HG03521 (cell line): Measurements from ENCODE around the gene STK35.

ENCODE experiments used
- ATAC-seq: cut with Tn5 transposase; IDR thresholded peaks from one replicate; pipeline ENCODE4 v1.9.1; 2021; ENCODE audit warnings: mild to moderate bottlenecking, moderate library complexity; ENCODE audit not compliant: unreplicated experiment

The STK35 gene

GRCh38 chr20:2103461-2104153 is 2.0 kb downstream of the STK35 start:
- ATAC-seq = no peak

- no peak for ATAC-seq
These were observed 2.6 kb downstream of the STK35 start for GRCh38 chr20:2104236-2104635.

- no peak for ATAC-seq
These were observed 6.9 kb downstream of the STK35 start for GRCh38 chr20:2108498-2108897.

GRCh38 chr20:2108987-2109386 is 7.4 kb downstream of the STK35 start:
- ATAC-seq = no peak

- no peak for ATAC-seq
These were observed 8.0 kb downstream of the STK35 start for GRCh38 chr20:2109425-2110210.

GRCh38 chr20:2112910-2113309 is 11.3 kb downstream of the STK35 start:
- no peak for ATAC-seq

- no peak for ATAC-seq
These were observed 12.7 kb downstream of the STK35 start for GRCh38 chr20:2114127-2114959.

- ATAC-seq = no peak
These were observed 13.5 kb downstream of the STK35 start for GRCh38 chr20:2114990-2115681.

- no peak for ATAC-seq
These were observed 14.7 kb downstream of the STK35 start for GRCh38 chr20:2116170-2116940.

- no peak for ATAC-seq
These were observed 17.2 kb downstream of the STK35 start for GRCh38 chr20:2118783-2119182.

- ATAC-seq = no peak
These were observed 21.3 kb downstream of the STK35 start for GRCh38 chr20:2122936-2123335.

GRCh38 chr20:2123720-2124119 is 22.1 kb downstream of the STK35 start:
- no peak for ATAC-seq

- ATAC-seq = no peak
These were observed 23.1 kb downstream of the STK35 start for GRCh38 chr20:2124564-2125213.

GRCh38 chr20:2125474-2126112 is 24.0 kb downstream of the STK35 start:
- no peak for ATAC-seq

GRCh38 chr20:2127238-2127637 is 25.6 kb downstream of the STK35 start:
- ATAC-seq = no peak

GRCh38 chr20:2128542-2128941 is 26.9 kb downstream of the STK35 start:
- ATAC-seq = no peak

GRCh38 chr20:2130062-2130591 is 28.5 kb downstream of the STK35 start:
- ATAC-seq = no peak

- ATAC-seq = no peak
These were observed 29.1 kb downstream of the STK35 start for GRCh38 chr20:2130683-2131082.

GRCh38 chr20:2131366-2131765 is 29.7 kb downstream of the STK35 start:
- no peak for ATAC-seq
